ENCODE data around the gene TEX36.
"Not testable (repeated sequence)": the region's sequence is repeated elsewhere in the genome, so short reads cannot be mapped to it uniquely, and the experiment has no call there.

Gene TEX36

GRCh38 chr10:125662584-125662983 lies 20.4 kb downstream of the TEX36 start:
- Histone ChIP-seq H3K36me3 (ENCODE audit: control insufficient read depth, insufficient read depth, low read length) (no peaks in the 10 kb centered on the region), H3K27ac (ENCODE audit: insufficient read depth, low read depth, low read length, poor library complexity, severe bottlenecking) (no peak overlapping the region), H3K4me3 (ENCODE audit: insufficient read depth, low read depth, low read length) (no peak overlapping the region), H3K9me3 (ENCODE audit: control insufficient read depth, low read length) (no peaks in the 10 kb centered on the region), H3K4me1 (ENCODE audit: control insufficient read depth, insufficient read depth, low read length) (no peaks in the 10 kb centered on the region), H3K27me3 (ENCODE audit: control insufficient read depth, insufficient read depth, low read length, poor library complexity, severe bottlenecking) (no peaks in the 10 kb centered on the region)
- WGBS, 2 experiments = 94 to 98% methylated on average over 2 of the region's 2 CpGs

- H3K27ac ChIP-seq (ENCODE audit: insufficient read depth, low read depth, low read length, poor library complexity, severe bottlenecking) = no peak overlapping the region
- no peaks in the 10 kb centered on the region for H3K36me3 ChIP-seq (ENCODE audit: control insufficient read depth, insufficient read depth, low read length)
- no peak overlapping the region for H3K4me3 ChIP-seq (ENCODE audit: insufficient read depth, low read depth, low read length)
- 84 to 86% methylated on average over 7 of the region's 7 CpGs for WGBS, 2 experiments
- no peaks in the 10 kb centered on the region for H3K4me1 ChIP-seq (ENCODE audit: control insufficient read depth, insufficient read depth, low read length)
- H3K9me3 ChIP-seq (ENCODE audit: control insufficient read depth, low read length) = no peaks in the 10 kb centered on the region
- no peaks in the 10 kb centered on the region for H3K27me3 ChIP-seq (ENCODE audit: control insufficient read depth, insufficient read depth, low read length, poor library complexity, severe bottlenecking)
Observed at GRCh38 chr10:125661941-125662515, 20.9 kb downstream of the TEX36 start.

- Histone ChIP-seq H3K9me3 (ENCODE audit: control insufficient read depth, low read length) (no peaks in the 10 kb centered on the region), H3K36me3 (ENCODE audit: control insufficient read depth, insufficient read depth, low read length) (no peaks in the 10 kb centered on the region), H3K4me3 (ENCODE audit: insufficient read depth, low read depth, low read length) (no peak overlapping the region), H3K27me3 (ENCODE audit: control insufficient read depth, insufficient read depth, low read length, poor library complexity, severe bottlenecking) (no peaks in the 10 kb centered on the region), H3K27ac (ENCODE audit: insufficient read depth, low read depth, low read length, poor library complexity, severe bottlenecking) (no peak overlapping the region), H3K4me1 (ENCODE audit: control insufficient read depth, insufficient read depth, low read length) (no peaks in the 10 kb centered on the region)
- 90% methylated on average over 12 of the region's 12 CpGs for WGBS, 2 experiments
Observed at GRCh38 chr10:125661431-125661940, 21.5 kb downstream of the TEX36 start.

- Histone ChIP-seq H3K4me1 (ENCODE audit: control insufficient read depth, insufficient read depth, low read length) (no peaks in the 10 kb centered on the region), H3K27ac (ENCODE audit: insufficient read depth, low read depth, low read length, poor library complexity, severe bottlenecking) (no peak overlapping the region), H3K27me3 (ENCODE audit: control insufficient read depth, insufficient read depth, low read length, poor library complexity, severe bottlenecking) (no peaks in the 10 kb centered on the region), H3K4me3 (ENCODE audit: insufficient read depth, low read depth, low read length) (no peak overlapping the region), H3K36me3 (ENCODE audit: control insufficient read depth, insufficient read depth, low read length) (no peaks in the 10 kb centered on the region), H3K9me3 (ENCODE audit: control insufficient read depth, low read length) (no peaks in the 10 kb centered on the region)
- WGBS, 2 experiments = no CpG with 5 or more reads among the region's 1 CpG
Observed at GRCh38 chr10:125659071-125659470, 23.9 kb downstream of the TEX36 start.

- H3K9me3 ChIP-seq (ENCODE audit: control insufficient read depth, low read length) = no peaks in the 10 kb centered on the region
- WGBS, 2 experiments = 89% methylated on average over 3 of the region's 3 CpGs
- no peaks in the 10 kb centered on the region for H3K36me3 ChIP-seq (ENCODE audit: control insufficient read depth, insufficient read depth, low read length)
- H3K4me3 ChIP-seq (ENCODE audit: insufficient read depth, low read depth, low read length) = no peak overlapping the region
- H3K4me1 ChIP-seq (ENCODE audit: control insufficient read depth, insufficient read depth, low read length) = no peaks in the 10 kb centered on the region
- no peak overlapping the region for H3K27ac ChIP-seq (ENCODE audit: insufficient read depth, low read depth, low read length, poor library complexity, severe bottlenecking)
- no peaks in the 10 kb centered on the region for H3K27me3 ChIP-seq (ENCODE audit: control insufficient read depth, insufficient read depth, low read length, poor library complexity, severe bottlenecking)
Observed at GRCh38 chr10:125656523-125656922, 26.4 kb downstream of the TEX36 start.

- WGBS, 2 experiments = 92 to 100% methylated on average over 1 of the region's 2 CpGs
- H3K4me3 ChIP-seq (ENCODE audit: insufficient read depth, low read depth, low read length); H3K36me3 ChIP-seq (ENCODE audit: control insufficient read depth, insufficient read depth, low read length): not testable (repeated sequence)
Observed at GRCh38 chr10:125653113-125653512, 29.9 kb downstream of the TEX36 start.

GRCh38 chr10:125646311-125646710 lies 36.7 kb downstream of the TEX36 start:
- Histone ChIP-seq H3K27me3 (ENCODE audit: control insufficient read depth, insufficient read depth, low read length, poor library complexity, severe bottlenecking) (no peaks in the 10 kb centered on the region), H3K36me3 (ENCODE audit: control insufficient read depth, insufficient read depth, low read length) (no peaks in the 10 kb centered on the region), H3K4me1 (ENCODE audit: control insufficient read depth, insufficient read depth, low read length) (no peaks in the 10 kb centered on the region), H3K9me3 (ENCODE audit: control insufficient read depth, low read length) (no peaks in the 10 kb centered on the region), H3K4me3 (ENCODE audit: insufficient read depth, low read depth, low read length) (no peak overlapping the region), H3K27ac (ENCODE audit: insufficient read depth, low read depth, low read length, poor library complexity, severe bottlenecking) (no peak overlapping the region)
- 86% methylated on average over 1 of the region's 1 CpG; no CpG with 5 or more reads in 1 of the 2 experiments for WGBS, 2 experiments

More at GRCh38 chr10:125653113-125653512, 29.9 kb downstream of the TEX36 start:
- H3K27ac ChIP-seq (ENCODE audit: insufficient read depth, low read depth, low read length, poor library complexity, severe bottlenecking); H3K27me3 ChIP-seq (ENCODE audit: control insufficient read depth, insufficient read depth, low read length, poor library complexity, severe bottlenecking); H3K9me3 ChIP-seq (ENCODE audit: control insufficient read depth, low read length); H3K4me1 ChIP-seq (ENCODE audit: control insufficient read depth, insufficient read depth, low read length): not testable (repeated sequence)

- 95 to 97% methylated on average over 3 of the region's 3 CpGs for WGBS, 2 experiments
Observed at GRCh38 chr10:125641398-125641797, 41.6 kb downstream of the TEX36 start.

GRCh38 chr10:125640653-125641052 lies 42.3 kb downstream of the TEX36 start:
- H3K27ac ChIP-seq (ENCODE audit: insufficient read depth, low read depth, low read length, poor library complexity, severe bottlenecking) = no peak overlapping the region
- H3K36me3 ChIP-seq (ENCODE audit: control insufficient read depth, insufficient read depth, low read length) = no peaks in the 10 kb centered on the region
- H3K4me1 ChIP-seq (ENCODE audit: control insufficient read depth, insufficient read depth, low read length) = peaks cover 8% of the 10 kb centered on the region
- H3K4me3 ChIP-seq (ENCODE audit: insufficient read depth, low read depth, low read length) = no peak overlapping the region
- H3K9me3 ChIP-seq (ENCODE audit: control insufficient read depth, low read length) = no peaks in the 10 kb centered on the region
- WGBS, 2 experiments = no CpG with 5 or more reads among the region's 1 CpG
- no peaks in the 10 kb centered on the region for H3K27me3 ChIP-seq (ENCODE audit: control insufficient read depth, insufficient read depth, low read length, poor library complexity, severe bottlenecking)

More at GRCh38 chr10:125641398-125641797, 41.6 kb downstream of the TEX36 start:
- H3K27ac ChIP-seq (ENCODE audit: insufficient read depth, low read depth, low read length, poor library complexity, severe bottlenecking) = no peak overlapping the region
- no peaks in the 10 kb centered on the region for H3K36me3 ChIP-seq (ENCODE audit: control insufficient read depth, insufficient read depth, low read length)
- no peaks in the 10 kb centered on the region for H3K9me3 ChIP-seq (ENCODE audit: control insufficient read depth, low read length)
- no peaks in the 10 kb centered on the region for H3K27me3 ChIP-seq (ENCODE audit: control insufficient read depth, insufficient read depth, low read length, poor library complexity, severe bottlenecking)
- H3K4me1 ChIP-seq (ENCODE audit: control insufficient read depth, insufficient read depth, low read length) = peaks cover 8% of the 10 kb centered on the region
- H3K4me3 ChIP-seq (ENCODE audit: insufficient read depth, low read depth, low read length) = no peak overlapping the region

GRCh38 chr10:125639846-125640245 lies 43.1 kb downstream of the TEX36 start:
- Histone ChIP-seq H3K36me3 (ENCODE audit: control insufficient read depth, insufficient read depth, low read length) (no peaks in the 10 kb centered on the region), H3K27me3 (ENCODE audit: control insufficient read depth, insufficient read depth, low read length, poor library complexity, severe bottlenecking) (no peaks in the 10 kb centered on the region), H3K4me3 (ENCODE audit: insufficient read depth, low read depth, low read length) (no peak overlapping the region), H3K9me3 (ENCODE audit: control insufficient read depth, low read length) (no peaks in the 10 kb centered on the region), H3K27ac (ENCODE audit: insufficient read depth, low read depth, low read length, poor library complexity, severe bottlenecking) (no peak overlapping the region), H3K4me1 (ENCODE audit: control insufficient read depth, insufficient read depth, low read length) (peaks cover 8% of the 10 kb centered on the region)
- 96 to 97% methylated on average over 7 of the region's 7 CpGs for WGBS, 2 experiments
